HG03135 (cell line): ENCODE data around the gene ANO2.
"Not testable (repeated sequence)": the region's sequence is repeated elsewhere in the genome, so short reads cannot be mapped to it uniquely, and the experiment has no call there.

ENCODE experiments used
- ATAC-seq: cut with Tn5 transposase; IDR thresholded peaks from one replicate; pipeline ENCODE4 v1.9.1; 2021; ENCODE audit warnings: mild to moderate bottlenecking, moderate library complexity; ENCODE audit not compliant: unreplicated experiment

The ANO2 gene

DNA sequence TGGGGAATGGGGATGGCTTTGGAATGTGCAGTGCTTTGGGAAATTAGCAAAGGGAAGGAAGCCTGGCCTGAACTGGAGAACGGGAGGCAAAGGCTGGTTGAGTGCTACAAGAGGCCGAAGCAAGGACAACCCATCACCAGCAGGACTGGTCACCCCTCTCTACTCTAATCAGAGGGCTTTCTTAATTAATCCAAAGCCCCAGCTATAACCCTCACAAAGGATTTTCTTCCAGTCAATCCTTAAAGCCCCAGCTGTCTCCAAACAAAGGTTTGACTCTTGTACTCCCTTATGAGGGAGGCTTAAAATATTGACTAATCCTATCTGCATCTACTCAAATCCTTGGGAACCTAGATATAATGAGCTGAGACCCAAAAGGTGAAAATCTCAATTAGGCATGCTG lies 256.8 kb downstream of the ANO2 start:
- ATAC-seq, result no peak

DNA sequence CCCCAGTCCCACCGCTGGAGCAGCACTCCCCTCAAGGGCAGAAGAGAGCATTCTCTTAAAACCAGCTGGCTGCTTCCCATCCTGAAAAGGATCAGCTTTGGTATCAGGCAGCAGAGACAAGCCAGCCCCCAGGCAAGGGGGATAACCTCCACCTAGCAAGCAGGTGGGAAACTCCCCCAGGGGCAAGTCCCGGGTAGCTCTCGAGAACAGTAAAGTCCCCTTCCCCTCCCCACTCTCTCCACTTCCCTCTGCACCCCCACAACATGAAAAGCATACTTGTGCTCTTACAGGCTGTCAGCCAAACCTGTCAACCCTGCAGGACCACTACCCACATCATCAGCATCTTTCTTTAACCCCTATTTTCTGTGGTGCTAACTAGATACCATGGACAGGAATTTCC lies 259.1 kb downstream of the ANO2 start:
- ATAC-seq, result no peak

DNA sequence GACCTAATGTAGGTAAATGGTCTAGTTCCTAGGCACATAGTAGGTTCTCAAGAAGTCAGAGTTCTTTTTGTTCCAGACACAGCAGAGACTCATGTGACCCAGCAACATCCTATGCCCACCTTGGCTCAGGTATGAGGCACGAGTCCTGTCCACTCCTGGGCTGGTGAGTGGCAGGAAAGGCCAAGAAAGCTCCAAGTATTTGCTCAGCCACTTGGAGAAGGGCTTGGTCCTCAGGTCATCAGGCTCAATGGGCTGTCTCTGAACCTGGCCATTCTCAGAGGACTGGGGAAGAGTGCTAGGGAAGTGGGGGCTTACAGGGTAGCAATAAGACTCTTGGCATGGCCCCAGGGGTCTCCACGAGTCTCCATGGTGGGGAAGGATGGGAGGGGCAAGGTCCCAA lies 260.1 kb downstream of the ANO2 start:
- ATAC-seq, result no peak

DNA sequence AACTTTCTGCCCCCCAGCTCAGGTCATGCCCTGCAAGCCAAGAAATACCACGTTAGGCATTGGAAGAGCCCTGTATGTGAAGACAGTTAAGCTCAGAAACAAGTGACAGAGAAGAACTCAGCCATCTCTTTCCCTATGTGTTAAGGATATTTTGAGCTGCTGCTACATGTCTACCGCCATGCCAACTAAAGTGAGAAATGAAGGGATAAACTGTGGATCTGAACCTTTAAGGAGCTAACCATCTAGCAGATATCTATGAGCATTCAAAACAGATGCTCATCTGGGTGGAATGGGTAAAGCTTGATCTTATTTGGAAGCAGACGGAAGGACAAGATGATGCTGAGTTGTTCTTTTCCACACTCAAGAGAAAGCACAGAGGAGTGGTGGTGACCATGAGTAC lies 262.5 kb downstream of the ANO2 start:
- no peak for ATAC-seq

DNA sequence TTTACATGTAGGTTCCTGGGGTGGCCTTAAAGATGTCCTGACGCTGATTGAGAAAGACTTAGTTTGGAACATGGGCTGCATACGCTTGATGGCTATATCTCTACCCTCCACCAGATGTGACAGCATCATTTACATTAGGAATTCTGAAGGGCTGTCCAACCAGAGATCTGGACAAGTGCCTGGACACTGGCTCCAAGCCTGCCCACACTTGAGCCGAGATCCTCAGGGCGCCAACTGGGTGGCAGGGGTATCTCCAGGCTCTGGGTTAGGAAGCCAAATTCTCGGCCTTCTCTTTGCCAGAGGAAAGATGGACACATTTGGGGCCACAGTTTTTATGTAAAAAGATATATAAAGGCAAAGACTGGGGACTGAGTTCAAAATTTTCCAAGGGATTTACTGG lies 266.9 kb downstream of the ANO2 start:
- ATAC-seq, result no peak

DNA sequence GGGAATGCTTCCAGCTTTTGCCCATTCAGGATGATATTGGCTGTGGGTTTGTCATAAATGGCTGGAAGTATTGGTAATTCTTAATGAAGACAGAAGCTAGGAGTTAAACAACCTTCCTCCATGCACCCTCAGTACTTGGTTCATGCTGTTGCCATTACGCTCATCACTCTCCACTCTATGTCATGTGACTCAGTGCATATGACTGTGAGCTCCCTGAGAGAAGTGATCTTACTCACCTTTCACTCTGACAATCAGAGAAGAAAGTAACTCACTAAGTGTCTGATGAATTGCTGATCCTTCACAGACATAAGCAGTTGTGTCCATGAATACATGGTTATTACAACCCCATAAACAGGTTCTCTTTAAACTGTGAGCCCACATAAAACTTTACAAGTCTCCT lies 275.4 kb downstream of the ANO2 start:
- not testable (repeated sequence) for ATAC-seq

DNA sequence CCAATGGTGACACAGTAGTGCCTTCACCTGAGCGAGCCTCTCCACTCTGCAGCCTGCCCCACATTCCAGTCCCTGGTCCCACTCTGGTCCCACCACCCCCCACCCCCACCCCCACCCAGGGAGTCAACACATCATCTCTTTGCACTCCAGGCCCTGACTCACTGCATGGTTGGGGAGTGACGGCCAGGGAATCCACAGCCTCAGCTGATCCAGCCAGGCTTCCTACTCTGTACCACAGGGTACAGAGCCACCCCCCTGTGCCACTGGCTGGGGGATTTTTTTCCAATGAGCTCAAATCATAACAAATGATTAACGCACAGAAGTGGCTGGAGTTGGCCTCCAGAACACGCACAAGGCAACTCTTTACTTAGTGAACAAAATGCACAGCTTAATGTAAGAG lies 279.4 kb downstream of the ANO2 start:
- ATAC-seq, result no peak

DNA sequence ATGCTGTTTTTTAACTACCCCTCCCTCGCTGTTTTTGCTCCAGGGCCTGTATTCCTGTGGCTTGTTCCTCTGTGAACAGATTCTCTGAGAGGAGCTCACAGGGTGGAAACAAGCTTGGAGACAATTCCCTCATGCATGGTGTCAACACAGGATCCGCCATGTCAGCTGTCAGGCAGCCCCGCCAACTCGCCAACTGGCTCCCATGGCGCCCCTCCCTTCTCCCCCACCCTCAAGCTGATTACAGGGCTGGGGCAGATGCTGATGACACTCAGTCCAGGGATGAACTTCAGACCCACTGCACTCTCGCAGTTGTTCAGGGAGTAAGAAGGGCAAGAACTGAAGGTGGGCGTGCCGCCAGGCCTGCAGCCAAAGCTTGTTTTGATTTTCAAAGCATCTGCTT lies 283.2 kb downstream of the ANO2 start:
- ATAC-seq, result no peak

DNA sequence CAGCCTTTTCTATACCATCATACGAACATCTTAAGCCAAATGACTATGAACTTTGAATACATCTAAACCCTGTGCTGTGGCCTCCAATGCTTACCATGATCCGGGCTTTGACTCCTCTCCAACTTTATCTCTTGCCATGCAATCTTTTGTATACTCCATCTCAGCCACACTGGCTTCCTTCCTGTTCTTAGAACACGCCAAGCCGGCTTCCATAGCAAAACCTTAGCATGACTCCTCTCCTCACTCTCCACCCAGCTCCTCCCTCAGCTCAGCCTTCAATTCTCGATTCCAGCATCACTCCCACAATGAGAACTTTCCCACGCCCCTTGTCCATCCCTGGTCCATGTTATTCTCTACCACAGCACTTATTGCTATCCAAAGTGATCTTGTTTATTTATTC lies 284.8 kb downstream of the ANO2 start:
- ATAC-seq, result no peak

DNA sequence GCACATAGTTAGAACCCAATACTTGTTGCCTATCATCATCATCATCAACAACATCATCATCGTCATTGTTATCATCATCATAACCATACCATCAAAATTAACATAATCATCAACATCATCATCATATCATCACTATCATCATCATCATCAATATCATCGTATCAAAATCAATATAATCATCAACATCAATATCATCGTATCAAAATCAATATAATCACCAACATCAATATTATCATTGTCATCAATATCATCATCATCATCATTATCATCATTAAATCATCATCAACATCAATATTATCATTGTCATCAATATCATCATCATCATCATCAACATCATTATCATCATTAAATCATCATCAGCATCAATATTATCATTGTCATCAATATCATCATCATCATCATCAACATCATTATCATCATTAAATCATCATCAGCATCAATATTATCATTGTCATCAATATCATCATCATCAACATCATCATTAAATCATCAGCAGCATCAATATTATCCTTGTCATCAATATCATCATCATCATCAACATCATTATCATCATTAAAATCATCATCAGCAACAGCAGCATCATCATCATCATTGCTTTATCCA lies 286.6 kb downstream of the ANO2 start:
- ATAC-seq, result not testable (repeated sequence)

DNA sequence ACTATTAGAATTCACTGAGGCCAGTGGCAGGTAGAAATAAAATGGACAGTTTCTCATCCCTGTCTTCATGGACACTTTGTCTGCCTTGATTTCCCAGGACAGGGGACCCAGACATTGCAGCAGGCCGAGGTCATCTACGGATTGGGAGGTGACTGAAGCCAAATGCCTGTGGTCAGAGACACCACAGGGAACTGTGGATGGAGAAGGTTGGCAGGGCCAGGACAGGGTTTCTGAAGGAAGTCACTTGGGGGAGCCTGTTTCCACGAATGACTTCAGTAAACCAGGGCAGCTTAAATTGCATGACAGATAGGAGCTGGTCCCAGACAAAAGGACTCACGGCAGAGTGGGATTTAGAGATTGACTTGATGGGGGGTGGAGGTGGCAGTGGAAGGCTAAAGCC lies 288.2 kb downstream of the ANO2 start:
- no peak for ATAC-seq

DNA sequence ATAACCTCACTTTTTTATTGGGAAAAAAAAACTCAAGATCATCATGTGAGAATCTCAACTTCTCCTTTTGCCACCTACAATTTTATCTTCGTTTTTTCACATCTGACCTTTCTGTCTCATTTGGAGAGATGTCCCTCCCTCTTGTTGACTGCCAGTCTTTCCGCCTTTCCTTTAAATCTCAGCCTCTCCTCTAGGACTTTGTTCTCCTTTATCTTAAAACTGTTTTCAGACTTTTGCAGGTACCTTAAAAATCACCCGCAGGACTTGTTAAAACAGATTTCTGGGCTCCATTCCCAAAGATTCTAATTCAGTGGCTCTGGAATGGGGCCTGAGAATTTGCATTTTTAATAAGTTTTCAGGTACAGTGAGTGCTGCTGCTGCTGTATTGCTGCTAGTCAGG lies 289.9 kb downstream of the ANO2 start:
- ATAC-seq, result no peak

DNA sequence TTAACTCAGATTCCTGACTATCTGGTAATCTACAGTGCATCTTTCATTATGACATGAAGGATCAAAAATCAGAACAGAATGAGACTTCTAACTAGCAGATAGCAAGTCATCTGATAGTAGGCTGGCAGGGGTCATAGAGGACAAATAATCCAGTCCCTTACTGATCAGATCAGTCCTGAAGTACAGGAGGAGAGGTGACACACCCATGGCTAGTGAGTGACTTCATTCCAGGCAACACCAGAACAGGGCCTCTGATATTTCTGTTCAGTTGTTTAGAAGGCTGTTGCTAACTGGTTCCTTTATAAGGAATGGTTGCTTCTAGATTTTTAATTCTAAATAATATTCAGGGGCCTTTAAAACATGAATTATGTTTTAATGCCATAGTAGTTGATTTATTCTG lies 291.0 kb downstream of the ANO2 start:
- ATAC-seq, result no peak

DNA sequence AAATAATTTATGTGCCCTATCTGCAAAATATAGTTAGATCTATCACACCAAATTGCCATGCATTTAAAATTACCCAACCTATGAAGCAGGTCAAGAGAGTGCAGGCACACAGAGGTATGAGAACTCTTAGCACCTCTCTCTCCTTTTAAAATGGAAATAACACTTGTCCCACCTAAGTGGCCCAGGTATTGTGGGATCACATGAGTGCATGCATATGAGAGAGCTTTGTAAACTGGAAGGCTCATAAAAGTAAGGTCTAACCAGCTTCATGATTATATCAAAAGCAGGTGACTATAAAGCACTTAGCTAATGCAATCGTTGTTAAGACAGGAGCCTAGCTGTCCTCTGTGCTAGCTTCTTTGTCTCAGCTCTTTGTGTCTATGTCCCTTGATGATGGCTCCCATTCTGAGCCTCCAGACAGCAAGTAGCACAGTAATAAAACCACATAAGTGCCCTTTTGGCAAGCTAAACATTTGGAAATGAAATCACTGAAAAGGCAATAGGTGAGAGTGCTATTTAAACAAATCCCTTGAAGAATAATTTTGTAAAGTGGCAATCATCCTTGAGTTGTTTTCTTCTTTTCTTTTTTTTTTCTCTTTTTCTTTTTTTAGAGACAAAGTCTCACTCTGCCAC lies 294.1 kb downstream of the ANO2 start:
- no peak for ATAC-seq

DNA sequence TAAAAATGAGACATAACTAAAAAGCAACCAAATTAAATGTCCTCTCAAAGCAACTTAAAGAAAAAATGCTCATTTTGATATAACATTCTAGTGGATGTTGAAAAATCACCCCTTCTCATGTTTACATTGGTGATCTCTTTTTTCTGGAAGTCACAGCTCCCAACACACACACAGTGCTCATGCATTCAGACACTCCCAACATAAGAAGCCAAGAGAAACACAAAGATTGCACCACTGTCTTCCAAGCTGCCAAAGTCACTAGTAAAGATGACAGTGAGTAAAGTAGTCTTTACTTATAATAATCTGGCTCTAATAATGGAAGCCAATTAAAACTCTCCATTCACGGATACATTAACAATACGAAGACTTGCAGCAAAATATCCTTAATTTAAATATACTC lies 294.8 kb downstream of the ANO2 start:
- no peak for ATAC-seq

DNA sequence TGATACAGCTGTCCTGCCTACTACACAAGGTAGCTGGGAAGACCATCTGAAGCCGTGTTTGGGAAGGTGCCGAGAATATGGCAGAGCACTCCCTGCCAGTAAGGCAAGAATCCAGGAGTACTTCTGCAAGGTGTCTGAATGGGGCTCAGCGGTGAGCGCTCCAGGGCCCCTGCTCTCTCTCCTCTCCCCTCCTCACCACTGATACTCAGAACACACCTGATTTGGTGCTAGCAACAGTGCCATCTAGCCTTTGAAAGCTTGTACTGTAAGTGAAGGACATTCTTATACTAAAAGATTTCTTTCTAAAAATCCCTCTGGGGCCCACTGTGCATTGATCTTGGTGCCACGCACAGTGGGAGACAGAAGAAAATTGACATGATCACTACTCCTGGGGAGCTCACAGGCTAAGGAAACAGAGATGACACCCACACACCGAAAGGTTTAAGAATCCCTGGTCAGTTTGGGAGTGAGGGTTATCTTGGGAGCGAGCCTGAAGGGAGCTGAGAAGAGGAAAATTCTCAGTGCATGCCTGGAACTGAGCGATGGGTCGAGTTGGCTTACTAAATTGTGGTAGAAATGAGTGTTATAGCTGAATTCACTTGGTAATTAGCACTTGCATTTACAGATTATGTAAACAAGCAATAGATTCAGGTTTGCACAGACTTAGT lies 296.2 kb downstream of the ANO2 start:
- no peak for ATAC-seq

DNA sequence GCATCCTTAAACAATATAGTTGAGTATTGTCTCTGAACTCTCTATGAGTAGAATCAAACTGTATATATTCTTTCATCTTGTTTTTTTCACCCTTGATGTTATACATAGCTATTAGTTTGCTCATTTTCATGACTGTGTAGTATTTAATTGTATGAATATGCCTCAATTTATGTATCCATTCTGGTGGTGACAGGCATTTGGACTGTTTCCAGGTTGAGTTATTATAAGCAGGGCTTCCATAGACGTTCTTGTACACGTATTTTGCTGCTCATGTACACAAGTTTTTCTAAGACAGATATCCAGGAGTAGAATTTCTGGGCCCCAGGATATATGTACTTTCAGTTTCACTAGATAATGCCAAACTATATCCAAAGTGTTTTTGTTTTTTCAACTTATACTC lies 301.8 kb downstream of the ANO2 start:
- no peak for ATAC-seq

DNA sequence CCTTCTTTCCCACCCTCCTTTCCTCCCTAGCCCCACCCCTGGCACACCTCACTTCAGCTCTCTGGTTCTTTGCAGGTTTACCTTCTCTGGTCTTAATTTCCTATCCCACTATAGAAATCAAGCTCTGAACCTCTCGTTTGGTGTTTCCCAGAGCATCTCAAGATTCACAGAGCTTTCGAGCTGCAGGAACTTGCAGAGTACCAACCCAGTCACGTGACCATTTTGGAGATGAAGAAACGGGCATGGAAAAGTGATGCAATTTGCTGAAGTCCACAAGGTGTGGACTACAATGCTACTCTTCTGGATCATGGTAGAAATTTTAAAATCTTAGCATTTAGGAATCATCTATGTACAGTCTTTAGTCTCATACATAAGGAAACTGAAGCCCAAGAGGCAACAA lies 307.4 kb downstream of the ANO2 start:
- no peak for ATAC-seq

DNA sequence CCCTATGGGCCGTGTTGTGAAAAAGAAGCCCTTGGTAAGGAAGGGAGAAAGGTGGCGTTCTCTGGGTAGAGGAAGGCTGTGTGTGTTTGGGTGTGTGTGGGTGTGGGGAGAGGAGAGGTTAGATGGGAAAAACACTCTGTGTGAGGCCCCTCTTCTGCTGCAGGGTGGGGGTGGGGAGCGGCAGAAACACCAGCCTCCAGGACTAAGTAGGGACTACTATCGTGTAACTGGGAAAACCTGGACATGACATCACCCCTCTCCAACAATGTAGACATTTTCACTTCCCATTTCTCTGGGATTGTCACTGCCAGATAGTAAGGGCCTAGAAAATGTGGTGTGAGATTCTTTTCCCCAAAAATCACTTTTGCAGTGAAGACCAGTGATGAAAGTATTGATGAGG lies 308.2 kb downstream of the ANO2 start:
- no peak for ATAC-seq

DNA sequence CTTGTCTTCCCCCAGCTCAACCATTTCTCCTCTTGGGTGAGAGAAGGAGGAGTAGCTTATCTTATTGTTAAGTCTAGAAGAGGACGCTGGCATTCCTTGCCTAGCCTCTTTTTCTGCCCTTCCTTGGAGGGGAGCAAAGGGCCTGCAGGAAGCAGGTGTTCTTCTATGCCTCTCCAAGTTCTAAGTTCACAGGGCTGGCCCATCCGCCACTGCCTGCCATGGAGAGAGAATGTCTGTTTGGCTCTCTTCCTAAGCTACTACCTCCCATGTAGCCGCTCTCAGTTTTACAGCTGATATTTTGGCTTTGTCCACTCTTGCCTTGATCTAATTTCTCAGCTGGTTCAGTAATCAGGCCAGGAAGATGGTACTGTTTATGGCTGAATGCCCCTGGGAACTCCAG lies 312.0 kb downstream of the ANO2 start:
- no peak for ATAC-seq

DNA sequence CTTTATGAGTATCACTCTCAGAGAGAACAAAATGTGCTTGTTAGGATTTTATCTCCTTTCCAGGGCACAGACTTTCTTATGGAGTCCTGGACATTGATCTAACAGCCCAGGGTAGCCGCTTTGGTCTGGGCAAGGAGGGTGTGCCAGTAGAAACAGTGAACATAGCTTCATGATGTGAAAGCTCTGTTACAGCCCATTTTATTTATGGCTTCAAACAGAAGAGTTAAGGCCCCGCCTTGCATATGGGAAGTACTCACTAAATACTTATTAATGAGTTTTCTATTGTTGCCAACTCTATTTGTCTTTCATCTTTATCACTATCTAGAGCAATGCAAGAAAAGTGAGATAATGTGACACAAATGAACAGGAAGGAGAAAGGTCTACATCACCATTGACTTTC lies 312.6 kb downstream of the ANO2 start:
- no peak for ATAC-seq

DNA sequence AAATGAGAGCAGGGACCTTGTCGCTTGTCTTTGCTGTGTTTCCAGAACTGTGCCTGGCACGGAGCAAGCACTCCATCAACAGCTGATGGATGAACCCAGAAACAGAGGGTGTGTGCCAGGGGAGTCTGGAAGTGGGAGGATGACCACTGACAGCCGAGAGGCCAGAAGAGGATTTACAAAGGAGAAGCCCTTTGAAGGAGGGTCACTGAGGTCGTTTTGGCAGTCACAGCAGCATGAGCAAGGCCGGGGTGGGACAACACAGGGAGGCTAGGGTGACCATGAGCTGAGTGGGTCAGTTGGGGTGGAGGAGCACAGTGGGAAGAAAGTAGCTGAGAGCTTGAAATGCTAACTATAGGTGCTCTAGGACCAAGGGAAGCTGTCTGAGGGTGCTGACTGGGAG lies 313.6 kb downstream of the ANO2 start:
- no peak for ATAC-seq

DNA sequence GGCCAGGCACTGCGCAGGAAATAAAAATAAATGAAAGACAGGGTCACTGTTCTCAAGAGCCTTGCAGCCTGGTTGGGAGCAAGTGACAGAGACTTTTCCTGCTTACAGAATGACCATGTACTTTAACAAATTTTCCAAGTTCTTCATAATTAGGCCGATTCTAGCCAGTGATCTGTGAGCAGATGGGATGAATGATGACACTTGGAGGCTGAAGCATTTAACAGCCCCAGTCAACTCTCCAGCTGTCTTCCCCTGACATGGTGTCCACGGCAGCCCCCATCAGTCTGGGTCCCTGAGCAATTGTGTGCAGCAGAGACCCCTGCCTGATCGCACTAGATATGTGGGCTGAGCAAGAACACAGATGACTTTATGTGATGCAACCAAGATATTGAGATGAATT lies 314.3 kb downstream of the ANO2 start:
- ATAC-seq, result no peak
